H4 (cell line): Measurements from ENCODE around the gene LYVE1. TPM values are rescaled to one million over a fixed set of nuclear protein-coding genes. Genes with fewer than 3 reads are reported as not detected.

ENCODE experiments used
- DNase-seq: peaks from one replicate; pipeline ENCODE4 v3.0.0-alpha.2; 2015; ENCODE audit warnings: low spot score
- total RNA-seq: library from RNA; depleted of rRNA; stranded (reverse); fragments of >200 nt; shearing (Covaris generic); gene quantifications from 2 replicates; pipeline ENCODE4 v1.2.3, GENCODE V29; 2014

The LYVE1 gene
- total RNA-seq, 1 experiment from 2014 or later, result not detected

- DNase-seq, result no peak
Measured at GRCh38 chr11:10558288-10558687, 10.2 kb downstream of the LYVE1 start.

- no peak for DNase-seq
Measured at GRCh38 chr11:10556590-10556989, 11.9 kb downstream of the LYVE1 start.

GRCh38 chr11:10551845-10552352 lies 16.6 kb downstream of the LYVE1 start:
- no peak for DNase-seq

- no peak for DNase-seq
Measured at GRCh38 chr11:10551290-10551592, 17.2 kb downstream of the LYVE1 start.

GRCh38 chr11:10550503-10551289 lies 17.8 kb downstream of the LYVE1 start:
- DNase-seq, result no peak

- no peak for DNase-seq
Measured at GRCh38 chr11:10544491-10545465, 23.7 kb downstream of the LYVE1 start.

- DNase-seq, result no peak
Measured at GRCh38 chr11:10543782-10544181, 24.7 kb downstream of the LYVE1 start.

- no peak for DNase-seq
Measured at GRCh38 chr11:10542776-10543175, 25.7 kb downstream of the LYVE1 start.

GRCh38 chr11:10541561-10541930 lies 26.9 kb downstream of the LYVE1 start:
- no peak for DNase-seq

- DNase-seq, result peak; percentile 94
Measured at GRCh38 chr11:10540915-10541560, 27.4 kb downstream of the LYVE1 start, which contains the start of gene RNF141. Gene RNF141, minus strand, starts transcription at chr11:10541187. Its CDS starts 7,029 bp downstream, at chr11:10534158.

- peak; percentile 15 for DNase-seq
Measured at GRCh38 chr11:10540546-10540914, 27.9 kb downstream of the LYVE1 start.

- DNase-seq, result no peak
Measured at GRCh38 chr11:10539339-10539738, 29.1 kb downstream of the LYVE1 start.

- DNase-seq, result no peak
Measured at GRCh38 chr11:10538924-10539323, 29.5 kb downstream of the LYVE1 start.

GRCh38 chr11:10537600-10537999 lies 30.9 kb downstream of the LYVE1 start:
- no peak for DNase-seq

- no peak for DNase-seq
Measured at GRCh38 chr11:10534316-10534715, 34.1 kb downstream of the LYVE1 start.

- no peak for DNase-seq
Measured at GRCh38 chr11:10533323-10533722, 35.1 kb downstream of the LYVE1 start.

GRCh38 chr11:10532526-10532925 lies 35.9 kb downstream of the LYVE1 start:
- DNase-seq, result no peak

GRCh38 chr11:10529279-10529678 lies 39.2 kb downstream of the LYVE1 start:
- no peak for DNase-seq

GRCh38 chr11:10528121-10528520 lies 40.3 kb downstream of the LYVE1 start:
- DNase-seq, result no peak

GRCh38 chr11:10526974-10527918 lies 41.2 kb downstream of the LYVE1 start:
- DNase-seq, result no peak

- DNase-seq, result no peak
Measured at GRCh38 chr11:10524471-10524870, 44.0 kb downstream of the LYVE1 start.
